Measurements from ENCODE around the gene IL20. TPM values are rescaled to one million over a fixed set of nuclear protein-coding genes. Genes with fewer than 3 reads are reported as not detected.

Gene IL20
- total and polyA plus RNA-seq, 2 of the 8 experiments (the other 6 are each of a cell fraction or from before 2014, with no cell fraction given), result not detected

- Histone ChIP-seq H2BK15ac (ENCODE audit: low read length) (no peak overlapping the region), H2AFZ (ENCODE audit: low read length) (no peak overlapping the region), H3K36me3 (ENCODE audit: control insufficient read depth in 2 of 4, insufficient read depth in 4 of 4, low read length in 3 of 4) (no peaks in the 10 kb centered on the region), H3K27me3 (replicated peaks in 1 of 4; ENCODE audit: control insufficient read depth in 3 of 4, extremely low read depth in 1 of 4, insufficient read depth in 3 of 4, low read length in 3 of 4) (no peaks in the 10 kb centered on the region; a peak in 1 of 7 replicates), H3K23ac (ENCODE audit: insufficient read length) (no peak overlapping the region), H3K4me3 (ENCODE audit: extremely low read depth in 1 of 4, insufficient read depth in 2 of 4, low read depth in 3 of 4, low read length in 4 of 4) (no peak overlapping the region), H3K56ac (replicated peaks; ENCODE audit: insufficient read length, low read depth, low read length) (no peak overlapping the region), H3K14ac (ENCODE audit: insufficient read length) (no peak overlapping the region), H3K23me2 (ENCODE audit: low read depth, low read length) (no peaks in the 10 kb centered on the region), H3K18ac (ENCODE audit: extremely low read depth, low read length) (no peak overlapping the region), H2BK5ac (ENCODE audit: low read depth, low read length) (no peak overlapping the region), H4K91ac (replicated peaks; ENCODE audit: insufficient read length, low read length) (no peak overlapping the region), H2AK5ac (ENCODE audit: low read depth, low read length) (no peak overlapping the region), H3K9me3 (ENCODE audit: insufficient read depth in 2 of 2, low read depth in 1 of 2, low read length in 1 of 2) (peaks cover 0 to 5% of the 10 kb centered on the region in 2 experiments; a peak in 1 of 4 replicates), H3K79me1 (ENCODE audit: low read depth, low read length) (no peaks in the 10 kb centered on the region), H2BK20ac (ENCODE audit: low read length) (no peak overlapping the region), H4K8ac (ENCODE audit: extremely low read depth, insufficient read depth, low read length) (no peak overlapping the region), H3K9ac (replicated peaks in 1 of 4; ENCODE audit: extremely low read depth in 1 of 4, low read depth in 3 of 4, low read length in 3 of 4) (no peak overlapping the region), H3K27ac (ENCODE audit: low read depth, low read length) (no peak overlapping the region), H4K5ac (ENCODE audit: insufficient read length, low read depth, low read length) (no peak overlapping the region), H3K4me1 (replicated peaks in 1 of 4; ENCODE audit: control insufficient read depth in 3 of 4, insufficient read depth in 4 of 4, low read length in 3 of 4) (no peaks in the 10 kb centered on the region), H2BK120ac (replicated peaks; ENCODE audit: low read depth, low read length) (no peak overlapping the region), H2BK12ac (ENCODE audit: low read depth, low read length) (no peak overlapping the region), H3K79me2 (ENCODE audit: control insufficient read depth in 1 of 2, insufficient read depth in 2 of 2, low read length in 2 of 2) (no peaks in the 10 kb centered on the region), H3K4me2 (ENCODE audit: insufficient read depth in 1 of 2, low read depth in 2 of 2, low read length in 2 of 2) (no peak overlapping the region), H4K20me1 (replicated peaks in 1 of 2; ENCODE audit: control insufficient read depth in 1 of 2, insufficient read depth in 2 of 2, low read length in 2 of 2) (no peaks in the 10 kb centered on the region), H3K4ac (replicated peaks; ENCODE audit: insufficient read length, low read depth, low read length) (no peak overlapping the region)
- POLR2A ChIA-PET (ENCODE audit: partially characterized antibody), result no interaction called here
- DNase-seq (ENCODE audit: low read depth in 1 of 2, low spot score in 2 of 2) (no peak), FAIRE-seq (no peak)
- CTCF ChIA-PET (ENCODE audit: partially characterized antibody), result interaction anchor here (1.1 to 3.0 kb wide), 10 partner anchors 7 to 138 kb away, joined by 4 to 19 read pairs (median 6); partner anchors contain the start of gene IL20
- WGBS, 2 experiments (ENCODE audit: extremely low coverage in 1 of 2, insufficient coverage in 1 of 2, insufficient read length in 1 of 2, insufficient replicate concordance in 2 of 2, low coverage in 1 of 2, low lambda C conversion rate in 2 of 2, missing lambda C conversion rate in 1 of 2), result 88% methylated on average over 3 of the region's 3 CpGs; no CpG with 5 or more reads in 1 of the 2 experiments
- no peak for TF ChIP-seq SRF (IDR thresholded peaks at IDR 0.05; ENCODE audit: low read depth, low read length)
- no peak for TF ChIP-seq CBX5 (IDR thresholded peaks at IDR 0.05; ENCODE audit: low read depth, low read length)
- TF ChIP-seq SUZ12 (IDR thresholded peaks at IDR 0.05; ENCODE audit: low read length), result no peak
- no peak for TF ChIP-seq ASH2L (IDR thresholded peaks at IDR 0.05; ENCODE audit: low read length)
- no peak for TF ChIP-seq NANOG (IDR thresholded peaks at IDR 0.05; ENCODE audit: insufficient read depth, low read depth, low read length, poor library complexity, severe bottlenecking)
- TF ChIP-seq GABPA (IDR thresholded peaks at IDR 0.05; ENCODE audit: borderline replicate concordance, insufficient read depth, low read length), result no peak
- TF ChIP-seq KDM1A (IDR thresholded peaks at IDR 0.05; ENCODE audit: borderline replicate concordance, low read length), result no peak
- no peak for TF ChIP-seq NRF1 (IDR thresholded peaks at IDR 0.05; ENCODE audit: low read depth, low read length)
- TF ChIP-seq RNF2 (IDR thresholded peaks at IDR 0.05; ENCODE audit: borderline replicate concordance, low read depth, low read length, missing control alignments, poor library complexity, severe bottlenecking), result no peak
- no peak for TF ChIP-seq RAD21 (IDR thresholded peaks at IDR 0.05 in 1 of 2, conservative IDR thresholded peaks at IDR 0.05 in 1 of 2; ENCODE audit: low read depth in 2 of 2, low read length in 2 of 2)
- no peak for TF ChIP-seq PHF8 (conservative IDR thresholded peaks at IDR 0.05; ENCODE audit: low read depth, low read length)
- no peak for TF ChIP-seq POLR2AphosphoS5 (IDR thresholded peaks at IDR 0.05; ENCODE audit: low read depth, low read length)
- no peak for TF ChIP-seq POLR2A (IDR thresholded peaks at IDR 0.05; ENCODE audit: control extremely low read depth in 1 of 2, low read depth in 2 of 2, low read length in 2 of 2)
- TF ChIP-seq ZNF274 (IDR thresholded peaks at IDR 0.05; ENCODE audit: borderline replicate concordance, extremely low read depth, low read length), result no peak
Measured at GRCh38 chr1:206872139-206872538, 6.7 kb downstream of the IL20 start.

Data from H1 (cell line).